GM18507 (cell line): Measurements from ENCODE around the gene HCST.
A peak's percentile ranks its signal among the peaks of the same experiment; 100 is the strongest.

ENCODE experiments used
- DNase-seq: peaks from one replicate; pipeline ENCODE4 v3.0.0; 2011; ENCODE audit warnings: low read depth; ENCODE audit not compliant: insufficient read length; ENCODE audit errors: extremely low spot score
- FAIRE-seq: peaks from 2 replicates; lab custom pipeline; 2011; peaks lifted over from hg19 to GRCh38; lab: Jason Lieb, UNC

The HCST gene

DNA sequence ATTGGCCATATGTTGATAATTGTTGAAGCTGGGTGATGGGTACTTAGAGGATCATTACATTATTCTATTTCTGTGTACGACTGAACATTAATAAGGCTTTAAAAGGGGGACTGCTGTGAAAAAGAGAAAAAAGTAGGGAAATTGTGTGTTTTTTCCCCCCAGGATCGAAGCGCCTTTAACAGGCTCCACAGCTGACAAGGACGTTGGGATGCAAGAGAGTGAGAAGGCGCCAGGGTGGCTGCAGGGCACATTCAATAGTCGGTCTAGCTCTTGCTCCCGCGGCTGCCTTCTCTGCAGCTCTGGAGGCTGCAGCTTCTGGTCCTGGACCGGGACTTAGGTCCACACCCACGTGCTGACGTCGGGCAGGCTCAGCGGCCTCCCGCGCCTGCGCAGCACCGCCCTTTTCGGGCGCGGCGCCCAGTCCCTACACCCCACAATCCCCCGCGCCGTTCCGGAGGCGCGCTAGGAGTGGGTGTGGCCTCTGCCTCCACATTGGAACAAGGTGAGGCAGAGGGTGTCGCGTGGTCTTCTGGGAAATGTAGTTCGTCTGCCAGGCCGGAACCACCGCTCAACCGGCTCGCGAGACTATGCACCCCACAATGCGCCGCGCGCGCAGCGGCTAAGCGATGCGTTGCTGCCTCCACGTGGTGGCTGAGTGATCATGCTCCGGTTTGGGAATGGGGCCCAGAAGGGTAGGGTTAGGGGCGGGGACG, 29.0 kb downstream of the HCST start:
- peak; percentile 99 for DNase-seq
- peak; percentile 100 for FAIRE-seq

DNA sequence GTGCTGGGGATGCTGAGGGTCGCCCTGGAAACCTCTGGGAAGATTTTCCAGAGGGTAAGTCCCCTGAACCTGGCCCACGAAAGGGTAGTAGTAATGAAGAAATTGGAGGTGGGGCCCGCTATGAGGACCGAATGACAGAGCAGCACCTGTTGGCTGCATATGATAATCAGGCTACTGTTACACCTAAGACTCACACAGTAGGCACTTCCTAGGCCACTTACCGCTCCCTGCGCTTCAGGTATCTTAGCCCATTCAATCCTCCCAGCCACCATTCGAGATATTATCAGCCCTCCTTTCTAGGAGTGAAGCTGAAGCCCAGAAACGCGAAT, 29.5 kb downstream of the HCST start:
- FAIRE-seq (no peak), DNase-seq (no peak)

DNA sequence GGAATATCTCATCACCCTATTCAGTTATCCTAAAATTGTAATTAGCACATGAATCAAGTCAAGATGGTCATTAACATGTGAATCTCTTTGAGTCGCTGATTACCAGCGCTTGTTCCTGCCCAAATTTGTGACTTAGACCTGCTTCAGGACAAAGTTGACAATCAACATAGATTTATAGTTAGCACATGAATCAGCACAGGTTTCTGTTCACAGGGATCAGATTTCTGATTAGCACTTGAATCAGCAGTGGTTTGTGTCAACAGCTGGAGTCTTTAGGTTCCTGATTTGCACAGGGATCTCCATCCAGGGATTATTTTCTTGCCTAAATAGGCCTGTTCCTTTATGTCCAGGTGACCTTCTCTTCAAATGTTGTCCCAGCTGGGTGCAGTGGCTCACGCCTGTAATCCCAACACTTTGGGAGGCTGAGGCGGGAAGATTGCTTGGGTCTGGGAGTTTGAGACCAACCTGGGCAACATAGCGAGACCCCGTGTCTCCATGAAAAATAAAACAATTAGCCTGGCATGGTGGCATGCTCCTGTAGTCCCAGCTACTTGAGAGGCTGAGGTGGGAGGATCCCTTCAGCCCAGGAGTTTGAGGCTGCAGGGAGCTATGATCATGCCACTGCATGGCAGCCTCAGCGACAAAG, 30.1 kb downstream of the HCST start:
- no peak for DNase-seq
- FAIRE-seq: no peak

DNA sequence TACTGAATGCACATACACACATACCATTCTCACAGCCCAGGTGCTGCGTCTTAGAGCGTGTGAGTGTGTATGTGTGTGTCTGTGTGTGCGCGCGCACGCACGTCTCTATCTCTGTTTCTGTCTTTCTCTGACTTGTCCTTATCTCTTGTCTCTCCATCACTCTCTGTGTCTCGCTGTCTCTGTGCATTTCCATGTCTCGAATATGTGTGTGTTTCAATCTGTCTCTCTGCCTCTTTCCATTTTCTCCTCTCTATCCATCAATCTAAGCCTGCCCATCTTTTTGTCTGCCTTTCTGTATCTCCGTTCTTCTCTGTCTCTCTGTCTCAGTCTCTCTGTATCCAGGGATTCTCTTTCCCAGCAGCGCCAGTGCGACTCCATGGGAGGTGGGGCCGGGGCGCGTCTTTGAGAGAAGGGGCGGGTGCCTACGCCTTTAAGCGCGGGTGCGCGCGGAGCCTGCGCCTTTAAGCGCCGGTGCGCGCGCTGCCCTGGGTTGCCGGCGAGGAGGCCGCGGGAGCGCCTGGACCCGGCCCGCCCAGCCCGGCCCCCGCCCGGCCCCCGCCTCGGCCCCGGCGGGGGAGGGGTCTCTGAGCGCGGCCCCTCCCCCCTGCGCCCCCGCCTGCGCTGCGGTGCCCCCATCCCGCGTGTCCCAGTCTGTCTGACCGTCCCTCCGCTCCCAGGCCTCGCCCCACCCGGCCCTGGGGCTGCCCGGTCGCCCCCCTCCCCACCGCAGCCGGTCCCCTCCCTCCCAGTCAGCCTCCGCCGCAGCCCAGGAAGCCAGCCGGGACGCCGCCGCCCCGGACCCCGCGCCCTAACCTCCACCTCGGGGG, 33.8 kb downstream of the HCST start, which contains the start of gene LRFN3:
LRFN3 (plus strand) TSS at position 464 of the 827 bp plus-strand sequence. CDS start 3,052 bp downstream, outside the sequence.
- FAIRE-seq: peak; percentile 45
- no peak for DNase-seq

DNA sequence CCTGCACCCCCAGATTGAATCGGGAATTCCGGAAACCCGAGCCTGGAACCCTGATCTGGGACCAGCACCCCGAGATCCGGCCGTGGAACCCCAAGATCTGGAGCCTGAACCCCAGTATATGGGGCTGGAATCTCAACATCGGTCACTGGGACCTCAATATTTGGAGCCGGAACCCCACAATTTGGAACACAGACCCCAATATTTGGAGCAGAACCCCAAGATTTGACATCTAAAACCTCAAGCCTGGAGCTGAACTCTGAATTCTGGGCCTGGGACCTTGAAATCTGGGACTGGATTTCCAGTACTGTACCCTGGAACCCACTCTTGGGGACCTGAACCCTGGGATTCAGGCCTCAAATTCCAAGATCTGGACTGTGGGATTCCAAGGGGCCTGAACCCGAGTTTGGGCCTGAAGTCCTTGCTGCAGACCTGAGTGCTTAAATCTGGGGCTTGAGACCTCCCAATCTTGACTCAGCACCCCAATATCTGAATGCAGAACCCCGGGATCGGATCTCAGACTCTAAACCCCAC, 34.5 kb downstream of the HCST start:
- no peak for FAIRE-seq
- DNase-seq: no peak

DNA sequence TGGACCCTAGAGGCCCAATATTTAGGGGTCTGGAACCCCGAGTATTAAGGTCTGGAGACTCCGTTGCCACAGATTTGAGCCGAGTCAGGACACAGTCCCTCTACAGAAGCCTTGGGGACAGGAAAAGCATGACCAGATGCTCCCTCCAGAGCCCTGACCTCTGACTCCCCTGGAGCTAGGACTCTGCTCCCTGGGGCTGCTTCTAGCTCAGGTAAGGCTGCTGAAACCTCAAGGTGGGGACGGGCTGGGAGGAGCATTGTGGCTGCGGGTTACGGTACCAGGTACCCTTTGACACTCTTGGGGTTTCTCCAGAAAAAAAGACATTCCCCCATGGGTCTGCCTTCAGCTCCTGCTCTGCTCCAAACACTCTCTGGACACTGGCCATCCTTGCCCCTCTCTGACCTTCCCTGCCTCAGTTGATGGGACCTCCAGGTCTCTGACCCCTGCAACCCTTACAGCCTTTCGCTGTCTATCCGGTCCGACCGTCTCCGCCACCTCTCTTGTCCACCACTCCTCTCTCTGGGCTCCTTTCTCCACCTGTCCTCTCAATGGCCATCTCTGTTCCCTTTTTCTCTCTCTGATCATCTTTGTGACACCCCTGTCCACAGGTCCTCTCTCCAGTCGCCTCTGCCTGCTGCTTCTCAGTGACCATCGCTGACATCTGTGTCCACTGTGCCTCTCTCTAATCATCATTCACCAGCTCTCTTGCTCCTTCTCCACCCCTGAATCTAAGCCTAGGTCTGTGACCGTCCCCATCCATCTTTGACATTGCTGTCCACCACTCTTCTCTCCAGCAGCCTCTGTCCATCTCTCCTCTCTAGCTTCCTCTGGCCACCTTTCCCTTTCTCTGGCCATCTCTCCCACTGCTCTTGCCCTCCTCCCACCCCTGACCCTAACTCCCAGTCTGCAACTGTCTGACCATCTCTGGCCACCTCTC, 35.3 kb downstream of the HCST start:
- no peak for FAIRE-seq
- DNase-seq: no peak

DNA sequence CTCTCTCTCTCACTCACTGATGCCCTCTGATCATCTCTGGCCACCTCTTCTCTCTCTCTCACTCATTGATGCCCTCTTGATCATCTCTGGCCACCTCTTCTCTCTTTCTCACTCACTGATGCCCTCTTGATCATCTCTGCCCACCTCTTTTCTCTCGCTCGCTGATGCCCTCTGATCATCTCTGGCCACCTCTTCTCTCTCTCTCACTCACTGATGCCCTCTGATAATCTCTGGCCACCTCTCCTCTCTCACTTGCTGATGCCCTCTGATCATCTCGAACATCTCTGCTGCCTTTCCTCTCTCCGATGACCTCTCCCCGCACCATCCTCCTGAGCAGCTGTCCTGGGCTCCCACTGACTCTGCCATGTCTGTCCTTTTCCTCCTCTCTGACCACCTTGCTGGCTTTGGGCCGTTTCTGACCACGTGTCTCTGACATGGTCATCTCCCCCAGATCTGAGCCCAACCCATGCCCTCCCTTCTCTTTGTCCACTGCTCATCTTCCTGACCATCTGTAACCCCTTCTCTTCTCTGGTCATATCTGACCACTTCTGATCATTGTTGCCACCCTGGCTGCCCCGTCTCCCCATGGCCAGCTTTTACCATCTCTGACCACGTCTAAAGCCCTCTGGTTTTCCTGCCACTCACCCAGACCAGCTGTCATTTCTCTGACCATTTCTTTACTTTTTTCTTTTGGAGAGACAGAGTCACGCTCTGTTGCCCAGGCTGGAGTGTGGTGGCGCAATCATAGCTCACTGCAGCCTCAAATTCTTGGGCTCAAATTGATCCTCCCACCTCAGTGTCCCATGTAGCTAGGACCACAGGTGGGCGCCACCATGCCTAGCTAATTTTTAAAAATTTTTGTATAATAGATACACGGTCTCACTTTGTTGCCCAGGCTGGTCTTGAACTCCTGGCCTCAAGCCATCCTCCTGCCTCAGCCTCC, 36.2 kb downstream of the HCST start:
- DNase-seq (no peak), FAIRE-seq (no peak)

DNA sequence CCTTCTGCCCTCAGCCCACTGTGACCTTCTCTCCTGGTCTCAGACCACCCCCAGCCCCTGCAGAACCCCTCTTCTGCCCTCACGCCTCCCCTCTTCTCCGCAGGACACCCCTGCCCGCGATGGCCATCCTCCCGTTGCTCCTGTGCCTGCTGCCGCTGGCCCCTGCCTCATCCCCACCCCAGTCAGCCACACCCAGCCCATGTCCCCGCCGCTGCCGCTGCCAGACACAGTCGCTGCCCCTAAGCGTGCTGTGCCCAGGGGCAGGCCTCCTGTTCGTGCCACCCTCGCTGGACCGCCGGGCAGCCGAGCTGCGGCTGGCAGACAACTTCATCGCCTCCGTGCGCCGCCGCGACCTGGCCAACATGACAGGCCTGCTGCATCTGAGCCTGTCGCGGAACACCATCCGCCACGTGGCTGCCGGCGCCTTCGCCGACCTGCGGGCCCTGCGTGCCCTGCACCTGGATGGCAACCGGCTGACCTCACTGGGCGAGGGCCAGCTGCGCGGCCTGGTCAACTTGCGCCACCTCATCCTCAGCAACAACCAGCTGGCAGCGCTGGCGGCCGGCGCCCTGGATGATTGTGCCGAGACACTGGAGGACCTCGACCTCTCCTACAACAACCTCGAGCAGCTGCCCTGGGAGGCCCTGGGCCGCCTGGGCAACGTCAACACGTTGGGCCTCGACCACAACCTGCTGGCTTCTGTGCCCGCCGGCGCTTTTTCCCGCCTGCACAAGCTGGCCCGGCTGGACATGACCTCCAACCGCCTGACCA, 37.2 kb downstream of the HCST start:
- no peak for FAIRE-seq
- DNase-seq: no peak

DNA sequence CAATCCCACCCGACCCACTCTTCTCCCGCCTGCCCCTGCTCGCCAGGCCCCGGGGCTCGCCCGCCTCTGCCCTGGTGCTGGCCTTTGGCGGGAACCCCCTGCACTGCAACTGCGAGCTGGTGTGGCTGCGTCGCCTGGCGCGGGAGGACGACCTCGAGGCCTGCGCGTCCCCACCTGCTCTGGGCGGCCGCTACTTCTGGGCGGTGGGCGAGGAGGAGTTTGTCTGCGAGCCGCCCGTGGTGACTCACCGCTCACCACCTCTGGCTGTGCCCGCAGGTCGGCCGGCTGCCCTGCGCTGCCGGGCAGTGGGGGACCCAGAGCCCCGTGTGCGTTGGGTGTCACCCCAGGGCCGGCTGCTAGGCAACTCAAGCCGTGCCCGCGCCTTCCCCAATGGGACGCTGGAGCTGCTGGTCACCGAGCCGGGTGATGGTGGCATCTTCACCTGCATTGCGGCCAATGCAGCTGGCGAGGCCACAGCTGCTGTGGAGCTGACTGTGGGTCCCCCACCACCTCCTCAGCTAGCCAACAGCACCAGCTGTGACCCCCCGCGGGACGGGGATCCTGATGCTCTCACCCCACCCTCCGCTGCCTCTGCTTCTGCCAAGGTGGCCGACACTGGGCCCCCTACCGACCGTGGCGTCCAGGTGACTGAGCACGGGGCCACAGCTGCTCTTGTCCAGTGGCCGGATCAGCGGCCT, 37.9 kb downstream of the HCST start:
- no peak for FAIRE-seq
- no peak for DNase-seq

DNA sequence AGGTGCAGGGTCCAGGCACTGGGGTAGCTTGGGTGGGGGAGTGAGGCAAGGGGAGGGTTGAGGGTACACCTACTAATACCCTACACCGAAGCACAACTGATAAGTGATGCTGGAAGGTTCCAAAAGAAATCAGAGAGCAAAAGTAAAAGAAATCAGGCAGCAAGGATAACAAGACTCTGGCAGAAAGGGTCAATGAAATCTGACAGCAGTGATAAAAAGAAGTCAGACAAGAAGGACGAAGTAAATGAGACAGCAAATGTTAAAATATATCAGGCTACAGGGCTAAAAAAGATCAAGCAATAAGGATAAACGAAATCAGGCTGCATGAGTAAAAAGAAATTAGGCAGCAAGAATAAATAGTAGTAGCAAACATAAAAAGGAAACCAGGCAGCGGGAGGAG, 38.5 kb downstream of the HCST start:
- no peak for FAIRE-seq

DNA sequence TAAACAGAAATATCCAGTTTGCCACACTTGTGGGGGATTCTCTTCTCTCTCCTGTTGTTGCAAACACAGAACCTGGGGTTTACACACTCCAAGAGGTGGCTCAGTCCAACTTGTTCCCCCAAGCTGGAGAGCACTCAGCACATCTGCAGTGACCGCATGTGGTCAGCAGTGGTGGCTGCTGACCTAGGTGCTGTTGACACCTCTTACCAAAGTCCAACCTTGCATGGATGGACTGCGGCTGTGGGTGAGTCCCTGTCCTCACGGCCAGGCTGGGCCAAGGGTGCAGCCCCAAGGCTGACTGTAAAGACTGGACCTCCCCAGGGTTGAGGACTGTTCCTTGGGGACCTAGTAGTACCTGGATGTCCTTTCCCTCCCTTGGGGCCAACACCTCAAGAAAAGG, 39.9 kb downstream of the HCST start:
- FAIRE-seq: no peak

More for the DNA sequence above, 38.5 kb downstream of the HCST start:
- no peak for DNase-seq

DNA sequence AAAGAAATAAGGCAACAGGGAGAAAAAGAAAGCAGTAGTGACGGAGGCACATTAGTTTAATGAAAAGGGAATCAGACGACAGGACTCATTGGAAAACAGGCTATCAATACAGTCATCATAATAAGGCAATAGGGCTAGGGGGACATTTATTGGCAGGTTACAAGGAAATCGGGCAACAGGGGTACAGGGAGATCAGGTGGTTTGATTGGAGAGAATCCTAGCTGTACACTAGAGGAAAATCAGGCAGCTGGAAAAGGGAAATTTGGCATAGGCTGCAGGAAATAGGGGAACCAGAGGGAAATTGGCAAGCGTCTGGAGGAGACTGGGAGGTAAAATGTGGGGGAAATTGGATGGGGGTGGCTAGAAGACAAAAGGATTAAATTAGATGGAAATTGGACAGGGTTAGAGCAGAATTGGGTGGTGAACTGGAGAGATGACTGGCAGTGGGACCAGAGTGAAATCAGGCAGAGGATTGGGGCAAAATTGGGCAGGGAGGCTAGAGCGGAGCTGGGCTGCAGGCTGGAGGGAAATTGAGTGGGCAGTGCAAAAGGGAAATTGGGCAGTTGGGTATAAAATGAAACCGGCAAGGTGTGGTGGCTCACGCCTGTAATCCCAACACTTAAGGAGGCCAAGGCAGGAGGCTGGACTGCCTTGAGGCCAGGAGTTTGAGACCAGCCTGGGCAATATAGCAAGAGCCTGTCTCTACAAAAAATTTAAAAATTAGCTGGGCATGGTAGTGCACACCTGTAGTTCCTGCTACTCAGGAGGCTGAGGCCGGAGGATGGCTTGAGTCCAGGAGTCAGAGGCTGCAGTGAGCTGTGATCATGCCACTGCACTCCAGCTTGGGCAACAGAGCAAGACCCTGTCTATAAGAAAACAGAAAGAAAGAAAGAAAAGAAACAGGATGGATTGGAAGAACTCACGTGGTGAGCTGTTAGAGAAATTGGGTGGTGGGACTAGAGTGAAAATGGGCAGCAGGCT, 41.3 kb downstream of the HCST start:
- DNase-seq: no peak
- no peak for FAIRE-seq

More for the DNA sequence above, 39.9 kb downstream of the HCST start:
- DNase-seq: no peak

DNA sequence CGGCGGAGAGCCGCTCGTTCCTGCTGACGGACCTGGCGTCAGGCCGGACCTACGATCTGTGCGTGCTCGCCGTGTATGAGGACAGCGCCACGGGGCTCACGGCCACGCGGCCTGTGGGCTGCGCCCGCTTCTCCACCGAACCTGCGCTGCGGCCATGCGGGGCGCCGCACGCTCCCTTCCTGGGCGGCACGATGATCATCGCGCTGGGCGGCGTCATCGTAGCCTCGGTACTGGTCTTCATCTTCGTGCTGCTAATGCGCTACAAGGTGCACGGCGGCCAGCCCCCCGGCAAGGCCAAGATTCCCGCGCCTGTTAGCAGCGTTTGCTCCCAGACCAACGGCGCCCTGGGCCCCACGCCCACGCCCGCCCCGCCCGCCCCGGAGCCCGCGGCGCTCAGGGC, 42.2 kb downstream of the HCST start:
- DNase-seq: no peak
- FAIRE-seq: no peak

DNA sequence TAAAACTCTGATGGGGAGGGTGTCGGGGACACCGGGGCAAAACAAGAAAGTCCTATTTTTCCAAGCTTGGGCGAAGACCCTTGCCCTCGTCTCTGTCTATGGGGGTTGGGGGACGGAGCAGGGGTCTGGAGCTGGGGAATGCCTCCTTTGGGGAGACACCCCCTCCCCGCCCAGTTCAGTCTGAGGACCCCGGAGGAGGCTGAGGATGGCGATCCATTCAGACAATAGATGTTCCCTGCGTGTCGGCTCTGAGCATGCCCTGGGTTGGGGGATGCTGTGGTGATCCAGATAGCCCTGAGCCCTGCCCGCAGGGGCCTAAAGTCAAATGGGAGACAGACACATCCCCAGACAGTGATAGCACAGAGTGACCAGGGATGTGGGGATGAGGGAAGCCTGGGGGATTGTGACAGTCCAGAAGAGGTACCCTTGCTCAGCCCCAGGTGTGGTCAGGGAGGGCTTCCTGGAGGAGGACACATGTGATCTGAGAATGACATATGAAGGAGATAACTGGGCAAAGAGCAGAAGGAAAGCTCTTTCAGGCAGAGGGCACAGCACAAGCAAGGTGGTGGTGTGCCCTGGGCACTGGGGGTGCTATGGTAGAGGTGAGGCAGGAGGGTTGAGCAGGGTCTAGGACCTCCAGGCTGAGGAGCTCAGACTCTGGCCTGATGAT, 42.9 kb downstream of the HCST start:
- FAIRE-seq (no peak), DNase-seq (no peak)

DNA sequence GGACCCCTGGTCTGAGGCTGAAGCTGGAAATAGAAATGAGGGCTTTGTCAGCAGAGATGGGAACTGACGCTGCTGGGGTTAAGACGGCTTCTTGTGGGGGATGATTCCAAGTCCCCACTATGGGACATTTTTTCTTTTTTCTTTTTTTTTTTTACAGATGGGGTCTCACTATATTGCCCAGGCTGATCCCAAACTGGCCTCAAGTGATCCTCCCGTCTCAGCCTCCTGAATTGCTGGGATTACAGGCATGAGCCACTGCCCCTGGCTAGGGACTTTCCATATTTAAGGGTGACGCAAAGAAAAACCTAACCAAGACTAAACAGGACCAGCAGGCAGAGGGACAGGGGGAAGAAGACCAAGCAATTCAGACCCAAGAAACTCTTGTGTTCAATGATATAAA, 43.9 kb downstream of the HCST start:
- FAIRE-seq (no peak), DNase-seq (no peak)
